Loucy (cell line): ENCODE measurements around the gene ARHGEF39.
A peak's percentile ranks its signal among the peaks of the same experiment; 100 is the strongest.

Source experiments
- H2AFZ ChIP-seq: fragments of 200-600 bp; sonication (generic); 2 replicates; pipeline ENCODE4 v1.6.0; 2016; ENCODE audit warnings: antibody characterized with exemption, mild to moderate bottlenecking, low read length, moderate library complexity
- H3F3A ChIP-seq: fragments of 200-600 bp; 2 replicates; pipeline ENCODE4 v1.6.0; 2016; ENCODE audit warnings: antibody characterized with exemption, low read depth, mild to moderate bottlenecking
- H3K27me3 ChIP-seq: fragments of 200-600 bp; sonication (generic); 2 replicates; pipeline ENCODE4 v1.6.1; 2014; ENCODE audit warnings: low read length, mild to moderate bottlenecking; ENCODE audit not compliant: insufficient read depth, poor library complexity, severe bottlenecking
- H3K36me3 ChIP-seq: fragments of 200-600 bp; sonication (generic); 2 replicates; pipeline ENCODE4 v1.6.1; 2016; ENCODE audit warnings: low read length; ENCODE audit not compliant: insufficient read depth
- H3K4me1 ChIP-seq: fragments of 200-600 bp; sonication (generic); 2 replicates; pipeline ENCODE4 v1.5.1; 2014; ENCODE audit warnings: low read length, mild to moderate bottlenecking; ENCODE audit not compliant: insufficient read depth, poor library complexity, severe bottlenecking
- H3K4me2 ChIP-seq: fragments of 200-600 bp; sonication (generic); 2 replicates; pipeline ENCODE4 v1.6.0; 2014; ENCODE audit warnings: antibody characterized with exemption, low read length, low read depth, mild to moderate bottlenecking; ENCODE audit not compliant: poor library complexity, severe bottlenecking
- H3K4me3 ChIP-seq: fragments of 200-600 bp; sonication (generic); 2 replicates; pipeline ENCODE4 v1.5.1; 2014; ENCODE audit warnings: low read length, mild to moderate bottlenecking, mixed read lengths; ENCODE audit not compliant: poor library complexity, severe bottlenecking
- H3K79me2 ChIP-seq: fragments of 200-600 bp; sonication (generic); 2 replicates; pipeline ENCODE4 v1.6.1; 2014; ENCODE audit warnings: low read length; ENCODE audit not compliant: insufficient read depth
- H3K9ac ChIP-seq: fragments of 200-600 bp; sonication (generic); 2 replicates; pipeline ENCODE4 v1.6.0; 2014; ENCODE audit warnings: mild to moderate bottlenecking, low read depth, low read length, moderate library complexity; ENCODE audit not compliant: poor library complexity, severe bottlenecking
- H3K9me2 ChIP-seq: fragments of 200-600 bp; sonication (generic); replicated peaks from 2 replicates; pipeline ENCODE4 v1.6.1; 2016; ENCODE audit warnings: low read depth, low read length, mixed read lengths
- H3K9me3 ChIP-seq: fragments of 200-600 bp; sonication (generic); 2 replicates; pipeline ENCODE4 v1.6.1; 2014; ENCODE audit warnings: mild to moderate bottlenecking, antibody characterized with exemption, low read length, low read depth; ENCODE audit not compliant: insufficient read depth
- H4K20me1 ChIP-seq: fragments of 200-600 bp; sonication (generic); 2 replicates; pipeline ENCODE4 v1.6.0; 2014; ENCODE audit warnings: antibody characterized with exemption, low read length, mild to moderate bottlenecking; ENCODE audit not compliant: insufficient read depth, poor library complexity, severe bottlenecking
- CTCF ChIP-seq: fragments of 200-600 bp; sonication (generic); conservative IDR thresholded peaks from 2 replicates; pipeline ENCODE4 v1.5.1; 2014; ENCODE audit warnings: mild to moderate bottlenecking, antibody characterized with exemption, low read length
- EZH2phosphoT487 ChIP-seq: fragments of 200-600 bp; IDR thresholded peaks from 2 replicates; pipeline ENCODE4 v1.6.1; 2018; ENCODE audit warnings: antibody characterized with exemption, mild to moderate bottlenecking, moderate library complexity, borderline replicate concordance

The ARHGEF39 gene

GRCh38 chr9:35611230-35611797 is 53.7 kb downstream of the ARHGEF39 start:
- Histone ChIP-seq H4K20me1 (peaks cover 12% of the 10 kb centered on the region), H3F3A (no peaks in the 10 kb centered on the region), H3K4me1 (peaks cover 22% of the 10 kb centered on the region), H3K4me2 (no peak overlapping the region), H3K9me2 (no peaks in the 10 kb centered on the region), H3K27me3 (no peaks in the 10 kb centered on the region), H3K9ac (no peak overlapping the region), H3K4me3 (no peak overlapping the region), H3K36me3 (peaks cover 11% of the 10 kb centered on the region; the same call in 1 of the 2 replicates), H2AFZ (no peak overlapping the region), H3K79me2 (peaks cover 26% of the 10 kb centered on the region), H3K9me3 (no peaks in the 10 kb centered on the region)
- TF ChIP-seq EZH2phosphoT487, result no peak
- peak; percentile 76 for TF ChIP-seq CTCF

GRCh38 chr9:35609820-35610163 is 55.2 kb downstream of the ARHGEF39 start:
- H3K79me2 ChIP-seq, result peaks cover 29% of the 10 kb centered on the region
- no peaks in the 10 kb centered on the region for H3K9me3 ChIP-seq
- H4K20me1 ChIP-seq, result peaks cover 19% of the 10 kb centered on the region
- H3K36me3 ChIP-seq, result peaks cover 11% of the 10 kb centered on the region; the same call in 1 of the 2 replicates
- no peaks in the 10 kb centered on the region for H3F3A ChIP-seq
- no peak overlapping the region for H3K4me2 ChIP-seq
- H3K4me3 ChIP-seq, result no peak overlapping the region
- no peaks in the 10 kb centered on the region for H3K9me2 ChIP-seq
- H3K4me1 ChIP-seq, result peaks cover 19% of the 10 kb centered on the region
- H3K9ac ChIP-seq, result no peak overlapping the region
- TF ChIP-seq EZH2phosphoT487 (no peak), CTCF (no peak)
- no peaks in the 10 kb centered on the region for H3K27me3 ChIP-seq
- no peak overlapping the region for H2AFZ ChIP-seq
